ENCODE data around the gene CIROP.
"Not testable (repeated sequence)": the region's sequence is repeated elsewhere in the genome, so short reads cannot be mapped to it uniquely, and the experiment has no call there.

CIROP gene

DNA sequence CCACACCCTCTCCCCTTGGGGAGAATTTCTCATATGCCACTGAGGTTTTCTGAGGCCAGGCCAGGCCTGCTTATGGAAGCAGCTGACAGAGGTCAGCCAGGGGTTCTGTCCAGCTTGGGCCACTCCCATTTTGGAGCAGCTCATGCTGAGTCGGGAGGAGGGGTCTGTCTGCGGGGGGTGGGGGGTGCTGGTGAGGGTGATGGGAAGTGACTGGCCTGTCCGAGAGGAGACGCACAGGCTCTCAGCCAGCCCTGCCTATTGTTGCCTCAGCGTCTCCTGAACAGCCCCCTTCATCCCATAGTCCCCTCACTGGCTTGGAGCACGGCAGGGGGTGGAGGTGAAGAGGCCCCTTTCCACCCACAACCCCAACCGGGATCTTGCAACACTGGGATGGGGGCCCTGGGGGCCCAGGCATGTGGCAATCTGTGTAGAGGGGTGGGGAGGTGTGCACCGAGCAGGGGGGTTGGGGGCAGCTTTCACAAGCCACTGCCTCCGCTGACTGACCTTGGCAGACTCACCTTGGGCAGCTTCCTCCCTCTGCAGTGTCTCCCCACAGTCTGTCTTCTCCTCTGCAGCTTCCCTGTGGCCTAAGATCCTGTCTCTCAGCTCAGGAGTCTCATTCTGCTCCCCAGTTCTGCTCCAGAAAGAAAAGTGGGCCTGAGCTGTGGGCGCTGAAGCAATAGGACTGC lies 8.8 kb upstream of the CIROP start:
- no peak for DNase-seq

DNA sequence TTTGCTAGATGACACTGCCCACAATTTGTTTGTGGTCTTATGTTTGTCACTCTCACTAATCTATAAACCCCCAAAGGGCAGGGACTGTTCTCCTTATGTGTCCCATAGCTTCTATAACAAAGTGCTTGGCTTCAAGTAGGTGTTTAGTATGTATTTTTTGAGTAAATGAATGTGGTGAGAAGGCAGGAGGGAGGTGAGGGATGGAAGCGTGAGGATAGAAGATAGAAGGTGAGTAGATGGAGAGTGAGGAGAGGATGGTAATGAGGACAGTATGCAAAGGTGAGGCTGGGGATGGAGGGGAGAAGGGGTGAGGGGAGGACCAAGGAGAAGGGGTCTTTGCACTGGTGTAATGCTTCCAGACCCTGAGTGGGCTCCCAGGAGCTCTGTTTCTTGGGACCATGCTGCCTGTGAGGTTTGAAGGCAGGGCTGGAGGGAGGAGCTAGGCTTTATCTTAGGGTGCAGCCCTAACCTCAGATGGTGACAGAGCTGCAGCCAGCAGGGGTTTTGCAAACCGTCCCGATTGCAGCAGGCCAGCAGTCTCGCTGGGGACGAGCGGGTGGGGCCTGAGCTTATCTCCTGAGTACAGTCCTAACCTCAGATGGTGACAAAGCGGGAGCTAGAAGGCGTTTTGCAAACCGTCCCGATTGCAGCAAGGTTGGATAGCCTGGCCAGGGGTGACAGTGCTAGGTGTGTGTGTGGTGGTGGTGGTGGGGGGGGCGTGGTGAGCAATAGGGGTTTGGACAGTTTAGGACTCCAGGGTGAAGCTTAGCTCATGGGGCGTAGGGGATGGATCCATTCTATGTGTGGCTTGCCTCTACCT lies 7.8 kb upstream of the CIROP start:
- no peak for DNase-seq

DNA sequence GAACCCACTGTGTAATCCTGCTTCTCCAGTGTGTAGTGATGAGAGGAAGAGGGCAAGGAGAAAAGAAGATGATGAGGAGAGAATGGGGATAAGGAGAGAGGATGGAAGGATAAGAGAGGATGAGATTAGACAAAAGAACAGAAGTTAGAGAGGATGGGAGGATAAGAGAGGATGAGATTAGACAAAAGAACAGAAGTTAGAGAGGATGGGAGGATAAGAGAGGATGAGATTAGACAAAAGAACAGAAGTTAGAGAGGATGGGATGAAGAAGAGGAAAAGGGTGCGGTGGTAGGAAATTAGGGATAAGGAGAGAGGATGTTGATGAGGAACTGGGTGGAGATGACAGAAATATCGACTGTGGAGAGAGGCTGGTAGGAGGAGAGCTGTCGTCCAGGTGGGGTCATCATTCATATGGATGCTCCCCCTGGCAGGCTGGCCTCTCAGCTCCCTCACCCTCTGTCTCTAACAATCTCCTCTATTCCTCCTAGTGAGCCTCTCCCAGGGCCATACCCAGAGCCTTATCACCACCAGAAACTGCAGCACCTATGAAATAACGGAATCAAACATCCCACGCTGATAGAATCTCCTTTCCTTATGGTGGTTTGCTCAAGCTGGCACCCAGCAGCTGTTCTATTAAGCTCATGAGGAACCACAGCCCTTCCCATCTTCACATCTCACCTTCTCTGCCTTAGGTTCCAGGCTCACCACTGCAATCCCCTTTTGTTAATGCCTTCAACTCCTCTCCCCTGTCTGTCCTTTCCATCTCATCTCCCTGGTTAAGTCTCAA lies 6.0 kb upstream of the CIROP start:
- DNase-seq: no peak

DNA sequence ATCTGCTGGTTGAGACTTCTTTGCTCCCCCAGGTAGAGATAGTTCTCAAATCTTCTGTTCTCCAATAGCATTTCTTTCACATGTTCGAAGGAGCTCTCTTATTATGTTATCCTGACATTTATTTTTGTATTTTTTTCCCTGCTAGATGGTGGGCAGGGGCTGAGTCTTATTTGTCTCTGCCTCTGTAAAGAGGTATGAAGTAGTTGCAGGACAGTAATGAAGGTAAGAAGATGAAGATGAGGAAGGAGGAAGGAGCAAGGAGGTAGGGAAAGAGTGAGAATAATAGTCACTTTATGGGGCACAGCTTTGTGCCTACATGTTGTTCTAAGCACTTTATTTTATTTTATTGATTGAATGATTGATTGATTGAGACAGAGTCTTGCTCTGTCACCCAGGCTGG lies 5.0 kb upstream of the CIROP start:
- no peak for DNase-seq

DNA sequence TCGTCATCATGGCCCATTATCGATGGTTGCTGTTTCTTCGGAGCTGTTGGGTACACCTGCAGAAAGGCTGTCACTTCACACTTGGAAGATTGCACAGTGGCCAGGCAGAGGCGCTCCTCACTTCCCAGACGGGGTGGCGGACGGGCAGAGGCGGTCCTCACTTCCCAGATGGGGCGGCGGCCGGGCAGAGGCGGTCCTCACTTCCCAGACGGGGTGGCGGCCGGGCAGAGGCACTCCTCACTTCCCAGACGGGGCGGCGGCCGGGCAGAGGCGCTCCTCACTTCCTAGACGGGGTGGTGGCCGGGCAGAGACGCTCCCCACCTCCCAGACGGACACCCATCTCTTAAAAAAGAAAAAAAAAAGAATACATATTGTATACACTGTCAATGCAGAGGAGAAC lies 3.4 kb upstream of the CIROP start:
- not testable (repeated sequence) for DNase-seq

DNA sequence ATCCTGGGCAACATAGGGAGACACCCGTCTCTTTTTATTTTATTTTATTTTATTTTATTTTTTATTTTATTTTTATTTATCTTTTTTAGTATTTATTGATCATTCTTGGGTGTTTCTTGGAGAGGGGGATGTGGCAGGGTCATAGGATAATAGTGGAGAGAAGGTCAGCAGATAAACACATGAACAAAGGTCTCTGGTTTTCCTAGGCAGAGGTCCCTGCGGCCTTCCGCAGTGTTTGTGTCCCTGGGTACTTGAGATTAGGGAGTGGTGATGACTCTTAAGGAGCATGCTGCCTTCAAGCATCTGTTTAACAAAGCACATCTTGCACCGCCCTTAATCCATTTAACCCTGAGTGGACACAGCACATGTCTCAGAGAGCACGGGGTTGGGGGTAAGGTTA lies 2.8 kb upstream of the CIROP start:
- not testable (repeated sequence) for DNase-seq

DNA sequence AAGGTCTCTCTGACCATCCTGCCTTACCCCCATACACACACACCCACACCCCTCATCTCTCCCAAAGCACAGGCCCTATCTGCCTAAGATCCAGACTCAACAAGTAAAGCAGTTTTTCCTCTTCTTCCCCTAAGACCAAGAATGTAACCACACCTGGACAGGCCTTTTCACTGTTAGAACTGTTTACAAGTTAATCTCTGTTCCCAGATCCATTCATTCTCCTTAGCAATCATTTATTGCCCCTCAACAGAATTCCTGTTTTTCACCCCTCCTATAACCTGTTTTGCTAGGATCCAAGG lies 1.9 kb upstream of the CIROP start:
- no peak for DNase-seq

DNA sequence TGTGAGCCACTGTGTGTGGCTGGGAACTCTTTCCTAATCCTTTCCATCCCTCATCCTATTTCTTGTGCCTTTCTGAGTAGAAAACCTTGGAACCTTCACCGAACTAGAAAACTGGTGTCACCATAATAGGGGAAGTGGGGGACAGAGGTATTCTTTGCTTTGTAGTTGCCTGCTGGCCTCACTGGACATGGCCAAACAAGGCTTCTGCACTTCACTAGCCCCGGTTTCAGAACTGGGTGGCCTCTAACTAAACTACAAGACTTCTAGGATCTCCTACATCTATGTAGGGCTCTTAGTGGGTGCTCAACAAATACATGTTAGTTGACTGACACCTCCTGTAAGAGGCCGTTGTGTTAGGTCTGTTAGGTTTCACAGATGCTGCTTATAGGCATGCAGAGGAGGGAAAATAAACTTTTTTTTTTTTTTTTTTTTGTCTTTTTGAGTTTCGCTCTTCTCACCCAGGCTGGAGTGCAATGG lies 597 bp upstream of the CIROP start:
- no peak for DNase-seq

DNA sequence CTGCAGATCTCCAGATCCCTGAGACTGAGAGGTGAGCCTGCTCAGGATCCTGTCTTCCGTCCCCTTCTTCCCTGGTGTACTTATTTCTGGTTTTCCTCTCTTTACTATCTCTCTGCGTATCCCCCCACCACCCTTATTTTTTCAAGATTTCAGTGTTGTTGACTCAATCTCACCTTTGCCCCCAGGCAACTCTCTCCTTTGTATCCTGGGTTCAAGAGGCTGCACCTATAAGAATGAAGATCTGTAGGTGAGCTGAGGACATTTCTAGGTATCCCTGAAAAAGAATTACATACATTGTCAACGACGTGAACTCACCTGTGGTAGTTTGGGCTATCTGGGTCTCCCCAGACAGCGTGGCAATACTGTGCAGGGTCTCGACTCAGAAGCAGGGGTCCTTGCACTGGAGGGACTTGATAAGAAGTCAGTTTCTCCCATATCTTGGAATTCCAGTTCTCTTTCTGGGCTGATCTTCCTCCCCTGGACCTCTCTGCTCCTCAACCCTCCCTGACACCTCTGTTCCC lies 659 bp downstream of the CIROP start:
- no peak for DNase-seq

DNA sequence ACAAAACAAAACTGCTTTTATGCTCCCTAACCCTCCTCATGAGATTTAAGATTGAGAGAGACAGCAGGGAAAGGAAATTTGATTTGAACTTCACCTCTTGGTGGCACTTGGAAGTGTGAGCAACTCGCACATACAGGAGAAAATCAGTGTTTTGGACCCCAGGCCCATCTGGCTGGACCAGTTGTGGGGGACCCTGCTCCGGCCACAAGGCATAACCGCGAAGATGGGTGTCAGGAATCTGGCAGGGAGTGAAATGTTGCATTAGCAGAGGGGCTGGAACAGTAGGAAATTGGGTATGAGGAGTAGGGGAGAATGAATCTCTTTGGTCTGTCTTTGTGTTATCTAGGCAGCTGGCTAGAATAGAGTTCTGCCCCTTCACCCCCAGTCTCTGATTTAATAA lies 1.2 kb downstream of the CIROP start:
- DNase-seq: no peak

DNA sequence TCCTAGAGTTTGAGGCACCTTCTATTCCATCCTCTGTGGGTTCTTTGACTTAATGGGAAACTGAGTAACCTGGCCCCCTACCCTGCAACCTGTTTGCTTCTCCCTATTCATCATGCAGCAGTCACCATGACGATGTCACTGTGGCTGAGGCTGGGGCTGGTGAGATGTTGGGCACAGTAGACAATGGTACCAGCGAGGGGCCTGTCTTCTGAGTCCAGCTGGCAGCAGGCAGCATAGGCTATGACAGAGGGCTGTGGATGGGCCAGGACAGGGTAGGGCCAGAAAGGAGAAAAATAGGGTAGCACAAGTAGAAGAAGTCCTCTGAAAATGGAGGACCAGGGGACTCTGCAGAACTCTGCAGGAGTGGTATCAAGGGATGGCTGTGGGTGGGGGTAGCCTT lies 2.0 kb downstream of the CIROP start:
- no peak for DNase-seq

DNA sequence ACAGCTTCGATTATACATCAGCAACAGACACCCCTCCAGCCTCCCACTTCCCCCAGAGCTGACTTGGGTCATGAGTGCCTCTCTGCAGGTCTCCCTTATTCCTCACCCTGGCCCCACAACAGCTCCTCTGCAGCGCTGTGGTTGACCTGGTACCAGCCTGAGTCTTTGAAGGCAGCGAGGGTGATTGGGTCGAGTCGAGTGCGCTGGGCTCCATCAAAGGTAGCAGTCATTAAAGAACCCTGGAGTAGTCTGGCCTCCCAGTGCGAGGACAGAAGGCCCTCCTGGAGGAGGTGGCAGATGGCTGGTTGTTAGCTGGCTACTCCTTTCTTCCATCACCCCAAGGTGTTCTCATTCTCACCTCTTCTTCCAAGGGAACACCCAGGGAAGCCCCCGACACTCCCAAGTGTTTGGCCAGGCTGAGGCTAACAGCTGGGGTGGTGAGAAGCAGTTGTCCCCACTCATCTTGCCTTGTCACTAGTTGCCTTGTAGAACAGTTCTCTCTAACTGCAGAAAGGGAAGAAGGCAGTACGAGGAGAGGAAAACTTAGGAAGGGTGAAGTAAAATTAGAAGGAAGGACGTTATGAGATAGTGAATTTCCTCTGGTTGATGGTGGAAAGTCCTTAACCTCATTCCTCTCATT lies 2.7 kb downstream of the CIROP start:
- DNase-seq: no peak

DNA sequence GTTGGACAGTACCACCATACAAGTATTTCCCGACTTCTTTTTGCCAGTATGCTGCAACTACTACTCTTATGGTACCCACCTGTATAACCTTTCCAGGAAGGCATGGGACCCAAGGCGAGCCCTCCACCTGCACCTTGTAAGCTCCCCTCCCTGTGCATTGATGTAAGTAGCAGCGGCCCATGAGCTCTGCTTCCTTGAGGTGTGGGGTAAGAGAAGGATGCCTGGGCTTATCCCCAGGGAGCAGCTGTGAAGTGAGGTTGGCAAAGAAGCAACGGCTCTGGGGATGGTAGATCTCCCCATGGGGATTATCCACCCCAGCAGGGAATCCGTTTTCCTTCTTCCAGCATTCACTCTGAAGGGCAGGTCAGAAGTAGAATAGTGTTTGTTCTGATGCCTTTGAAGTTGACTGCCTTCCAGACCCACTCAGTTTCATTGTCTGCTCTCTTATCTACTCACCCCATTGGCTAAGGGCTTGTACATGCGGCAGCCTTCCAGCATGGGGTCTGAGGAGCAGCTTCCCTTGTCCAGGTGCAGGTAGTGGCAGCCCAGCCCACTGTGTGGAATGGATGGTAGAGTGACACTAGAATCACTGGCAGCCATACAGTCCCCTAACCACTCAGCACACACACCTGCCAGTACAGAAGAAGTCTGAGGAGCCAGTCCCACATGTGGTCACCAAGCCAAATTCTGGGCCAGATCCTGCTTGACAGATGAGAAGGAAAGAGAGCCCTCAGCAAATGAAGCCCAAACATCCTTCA lies 3.4 kb downstream of the CIROP start:
- no peak for DNase-seq

DNA sequence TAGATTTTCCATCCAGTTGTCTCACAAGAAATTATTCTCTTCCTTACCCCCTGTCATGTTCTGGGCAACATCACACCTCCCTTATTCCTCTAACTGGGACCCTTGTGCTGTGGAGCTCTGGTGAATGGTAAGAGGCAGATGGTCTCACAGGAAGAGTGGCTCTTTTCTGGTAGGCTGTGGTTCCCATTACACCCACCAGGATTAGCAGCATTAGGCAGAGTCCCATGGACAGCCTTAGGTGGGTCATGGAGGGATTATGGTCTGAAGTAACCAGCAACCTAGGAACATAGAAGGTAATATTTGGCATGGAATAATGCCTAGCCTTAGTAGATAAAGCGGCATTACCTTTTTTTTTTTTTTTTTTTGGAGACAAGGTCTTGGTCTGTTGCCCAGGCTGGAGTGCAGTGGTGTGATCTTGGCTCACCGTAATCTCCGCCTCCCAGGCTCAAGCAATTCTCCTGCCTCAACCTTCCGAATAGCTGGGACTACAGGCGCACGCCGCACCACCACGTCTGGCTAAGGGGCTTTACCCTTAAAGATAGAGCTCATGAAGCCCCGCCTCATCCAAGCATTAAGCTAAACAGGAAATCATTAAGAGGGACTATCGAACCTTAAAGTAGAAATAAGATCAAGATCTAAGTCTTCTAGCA lies 5.5 kb downstream of the CIROP start:
- DNase-seq: no peak

DNA sequence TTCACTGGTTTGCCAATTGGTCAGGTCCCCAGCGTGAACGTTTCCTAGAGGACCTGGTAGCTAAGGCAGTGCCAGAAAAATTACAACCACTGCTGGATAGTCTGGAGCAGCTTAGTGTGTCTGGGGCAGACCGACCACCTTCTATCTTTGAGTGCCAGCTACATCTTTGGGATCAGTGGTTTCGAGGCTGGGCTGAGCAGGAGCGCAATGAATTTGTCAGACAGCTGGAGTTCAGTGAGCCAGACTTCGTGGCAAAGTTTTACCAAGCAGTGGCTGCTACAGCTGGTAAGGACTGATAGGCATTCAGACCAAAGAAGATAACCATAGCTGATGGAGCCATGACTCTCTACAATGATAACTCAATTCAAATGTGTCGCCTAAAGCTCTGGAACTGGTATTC lies 7.0 kb downstream of the CIROP start:
- no peak for DNase-seq

DNA sequence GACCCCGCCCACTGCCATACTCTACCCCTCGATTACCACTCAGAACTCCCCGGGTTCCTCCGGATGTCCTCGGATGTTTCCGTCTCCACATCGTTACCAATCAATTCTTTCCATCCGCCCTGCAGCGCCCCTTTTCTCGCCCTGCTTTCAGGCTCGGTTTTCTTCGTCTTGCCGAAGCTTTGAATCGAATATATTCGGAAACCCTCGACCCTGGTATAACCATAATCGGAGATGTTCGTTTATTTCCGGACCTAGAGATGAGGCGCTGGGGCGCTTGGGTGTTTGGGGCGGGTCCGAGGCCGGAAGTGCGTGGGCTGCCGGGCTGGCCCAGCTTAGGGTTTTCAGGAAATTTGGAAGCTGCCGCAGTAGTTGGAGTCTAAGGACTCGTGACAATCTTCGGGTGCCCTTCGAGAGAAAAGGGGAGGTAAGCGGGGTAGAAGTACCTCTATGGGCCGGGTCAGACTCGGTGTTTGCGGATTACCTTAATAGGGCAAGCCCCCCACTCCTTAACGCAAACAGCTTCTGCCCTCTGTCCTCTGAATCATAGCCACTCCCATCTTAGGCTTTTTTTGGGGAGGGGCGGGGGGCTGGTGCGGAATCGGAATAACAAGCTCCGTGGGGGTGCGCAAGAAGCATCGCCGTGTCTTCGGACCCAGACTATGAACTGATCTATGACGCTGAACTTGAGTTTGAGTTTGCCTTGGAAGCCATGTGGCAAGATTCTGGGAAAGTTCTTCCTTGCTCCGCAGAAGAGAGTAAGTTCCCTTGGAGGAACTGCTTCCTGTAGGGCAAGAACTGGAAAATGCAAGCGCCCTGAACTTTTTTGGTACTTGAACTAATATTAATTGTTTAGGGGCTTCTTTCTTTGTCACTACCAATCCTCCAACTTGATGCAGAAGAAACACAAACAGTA lies 9.3 kb downstream of the CIROP start, which contains the start of gene C14orf119:
Gene C14orf119 (plus strand): TSS at position 310 of the 913 bp plus-strand sequence. CDS start 2,154 bp downstream, outside the sequence.
- DNase-seq: peak; percentile 99 to 100

DNA sequence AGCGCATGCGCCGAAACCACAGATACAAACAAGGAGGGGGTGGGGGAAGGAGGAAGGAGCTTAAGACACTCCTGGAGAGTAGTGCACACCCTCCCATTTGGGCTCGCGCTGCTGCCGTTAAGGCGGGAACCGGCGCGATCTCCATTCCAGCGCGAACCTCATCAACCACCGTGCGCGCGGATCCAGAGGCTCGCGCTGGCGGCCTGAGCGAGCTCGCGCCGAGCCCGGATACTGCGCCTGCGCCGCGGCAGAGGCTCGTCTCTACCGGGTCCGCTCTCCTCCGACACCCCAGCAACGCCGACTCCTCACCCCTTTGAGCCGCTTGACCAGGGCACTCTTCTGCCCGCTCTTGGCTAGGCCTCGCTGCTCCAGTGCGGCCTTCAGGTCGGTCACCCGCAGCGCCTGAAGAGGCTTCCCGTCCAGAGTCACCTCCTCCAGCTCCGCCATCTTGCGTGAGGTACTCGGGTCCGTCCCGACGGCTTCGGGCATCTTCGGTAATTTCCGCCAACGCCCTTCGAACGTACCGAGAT lies 10.1 kb downstream of the CIROP start, which contains the start of gene ACIN1:
Gene ACIN1 (minus strand): TSS at position 471 of the 530 bp plus-strand sequence. CDS start 24 bp downstream, at position 447.
- DNase-seq: peak in 1 of 2 experiments; percentile 74

DNA sequence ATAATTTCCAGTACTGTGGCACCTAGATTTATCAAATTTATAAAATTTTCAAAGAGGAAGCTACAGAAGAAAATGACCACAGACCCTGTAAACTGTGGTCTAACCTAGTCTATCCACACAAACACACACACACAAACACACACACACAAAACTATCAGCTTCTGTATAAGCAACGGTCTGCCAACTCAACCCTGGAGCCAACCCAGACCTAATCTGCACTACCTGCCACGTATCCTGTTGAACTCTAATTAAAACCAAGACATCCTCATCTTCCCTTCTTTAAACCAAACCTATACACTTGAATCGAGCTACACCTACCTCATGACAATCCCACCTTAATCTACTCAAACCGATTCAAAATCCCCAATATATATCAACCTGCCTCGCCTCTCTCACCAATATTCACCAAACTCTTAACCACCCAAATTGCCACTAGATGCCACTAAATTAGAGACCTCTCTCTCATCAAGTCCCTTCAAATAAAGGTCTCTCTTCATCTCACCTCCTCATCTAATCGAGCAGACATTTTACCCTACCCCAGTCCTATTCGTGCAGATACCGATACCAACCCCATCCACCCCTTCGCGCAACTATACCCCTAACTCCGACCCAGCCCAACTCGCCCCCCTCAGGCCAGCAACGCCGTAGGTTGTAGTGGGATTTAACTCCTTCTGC lies 10.7 kb downstream of the CIROP start:
- DNase-seq: peak in 1 of 2 experiments; percentile 72

DNA sequence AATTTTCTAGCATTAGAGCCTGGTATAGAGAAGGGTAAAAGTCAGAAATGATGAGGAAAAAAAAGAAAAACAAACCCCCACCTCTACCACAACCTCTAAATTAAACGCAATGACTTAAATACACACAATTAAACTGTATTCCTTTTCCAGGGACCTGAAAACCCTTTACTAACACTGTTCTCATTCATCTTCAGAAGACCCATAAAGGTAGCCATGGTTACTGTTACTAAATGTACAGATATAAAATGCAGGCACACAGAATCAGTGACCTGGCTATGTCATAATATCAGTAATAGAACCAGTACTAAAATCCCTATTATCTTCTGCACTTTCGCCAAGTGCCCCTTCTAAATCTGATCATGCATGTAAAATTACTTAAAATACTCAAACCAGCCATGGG lies 11.3 kb downstream of the CIROP start:
- DNase-seq: no peak
